ENCODE results near the gene CACNB4.

DNA sequence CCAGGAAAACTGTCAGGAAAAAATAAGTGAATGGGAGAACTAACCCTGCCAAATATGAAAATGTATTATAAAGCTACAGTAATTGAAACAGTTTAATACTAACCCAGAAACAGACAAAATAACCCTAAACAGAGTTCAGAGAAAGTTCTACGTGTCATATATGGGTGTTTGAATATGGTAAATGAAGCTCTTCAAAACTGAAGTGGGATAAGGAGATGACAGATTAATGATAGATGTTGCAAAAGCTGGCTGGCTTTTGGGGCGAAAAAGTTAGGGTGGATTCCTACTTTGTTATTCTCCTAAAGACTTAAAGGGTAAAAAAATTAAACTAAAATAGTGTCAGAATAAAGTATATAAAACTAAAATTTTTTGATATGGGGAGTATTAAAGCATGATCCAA, 168.8 kb downstream of the CACNB4 start:
- TF ChIP-seq TAF1 (IDR thresholded peaks at IDR 0.05; ENCODE audit: borderline replicate concordance, insufficient read depth, low read length) (no peak), POLR2AphosphoS5 (IDR thresholded peaks at IDR 0.05; ENCODE audit: low read depth, low read length) (no peak)
- TF ChIP-seq, protein P1, sequence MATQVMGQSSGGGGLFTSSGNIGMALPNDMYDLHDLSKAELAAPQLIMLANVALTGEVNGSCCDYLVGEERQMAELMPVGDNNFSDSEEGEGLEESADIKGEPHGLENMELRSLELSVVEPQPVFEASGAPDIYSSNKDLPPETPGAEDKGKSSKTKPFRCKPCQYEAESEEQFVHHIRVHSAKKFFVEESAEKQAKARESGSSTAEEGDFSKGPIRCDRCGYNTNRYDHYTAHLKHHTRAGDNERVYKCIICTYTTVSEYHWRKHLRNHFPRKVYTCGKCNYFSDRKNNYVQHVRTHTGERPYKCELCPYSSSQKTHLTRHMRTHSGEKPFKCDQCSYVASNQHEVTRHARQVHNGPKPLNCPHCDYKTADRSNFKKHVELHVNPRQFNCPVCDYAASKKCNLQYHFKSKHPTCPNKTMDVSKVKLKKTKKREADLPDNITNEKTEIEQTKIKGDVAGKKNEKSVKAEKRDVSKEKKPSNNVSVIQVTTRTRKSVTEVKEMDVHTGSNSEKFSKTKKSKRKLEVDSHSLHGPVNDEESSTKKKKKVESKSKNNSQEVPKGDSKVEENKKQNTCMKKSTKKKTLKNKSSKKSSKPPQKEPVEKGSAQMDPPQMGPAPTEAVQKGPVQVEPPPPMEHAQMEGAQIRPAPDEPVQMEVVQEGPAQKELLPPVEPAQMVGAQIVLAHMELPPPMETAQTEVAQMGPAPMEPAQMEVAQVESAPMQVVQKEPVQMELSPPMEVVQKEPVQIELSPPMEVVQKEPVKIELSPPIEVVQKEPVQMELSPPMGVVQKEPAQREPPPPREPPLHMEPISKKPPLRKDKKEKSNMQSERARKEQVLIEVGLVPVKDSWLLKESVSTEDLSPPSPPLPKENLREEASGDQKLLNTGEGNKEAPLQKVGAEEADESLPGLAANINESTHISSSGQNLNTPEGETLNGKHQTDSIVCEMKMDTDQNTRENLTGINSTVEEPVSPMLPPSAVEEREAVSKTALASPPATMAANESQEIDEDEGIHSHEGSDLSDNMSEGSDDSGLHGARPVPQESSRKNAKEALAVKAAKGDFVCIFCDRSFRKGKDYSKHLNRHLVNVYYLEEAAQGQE (IDR thresholded peaks at IDR 0.05; ENCODE audit: insufficient read depth in 1 of 2, low read depth in 2 of 2, low read length in 2 of 2), result no peak

All from PFSK-1 (cell line).